GM21723 (cell line): ENCODE data around the gene SNX7.

ENCODE experiments used
- ATAC-seq: cut with Tn5 transposase; IDR thresholded peaks from one replicate; pipeline ENCODE4 v1.9.1; 2021; ENCODE audit warnings: mild to moderate bottlenecking, moderate library complexity; ENCODE audit not compliant: unreplicated experiment

The SNX7 gene

GRCh38 chr1:98661544-98662355 is at the start of gene SNX7:
TSS of gene SNX7 (plus strand) at chr1:98661721. CDS start at chr1:98661732, 11 bp downstream.
- ATAC-seq = peak; percentile 64

DNA sequence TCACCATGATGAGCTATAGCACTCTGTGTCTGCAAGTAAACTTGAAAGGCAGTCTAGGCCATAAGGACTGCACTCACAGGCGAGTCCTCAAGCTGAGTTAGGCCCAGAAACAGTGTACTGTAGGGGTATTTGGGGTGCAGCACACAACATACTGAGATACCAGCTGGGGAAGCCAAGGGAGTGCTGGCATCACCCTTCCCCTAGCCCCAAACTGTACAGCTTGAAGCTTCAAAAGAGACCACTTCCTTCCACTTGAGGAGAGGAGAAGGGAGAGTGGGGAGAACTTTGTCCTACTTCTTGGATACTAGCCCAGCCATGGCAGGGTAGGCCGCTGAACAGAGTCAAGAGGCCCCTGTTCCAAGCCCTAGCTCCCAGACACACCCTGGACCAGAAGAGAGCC is 24.2 kb upstream of the SNX7 start:
- ATAC-seq = no peak

GRCh38 chr1:98638185-98638584 is 23.3 kb upstream of the SNX7 start:
- no peak for ATAC-seq

DNA sequence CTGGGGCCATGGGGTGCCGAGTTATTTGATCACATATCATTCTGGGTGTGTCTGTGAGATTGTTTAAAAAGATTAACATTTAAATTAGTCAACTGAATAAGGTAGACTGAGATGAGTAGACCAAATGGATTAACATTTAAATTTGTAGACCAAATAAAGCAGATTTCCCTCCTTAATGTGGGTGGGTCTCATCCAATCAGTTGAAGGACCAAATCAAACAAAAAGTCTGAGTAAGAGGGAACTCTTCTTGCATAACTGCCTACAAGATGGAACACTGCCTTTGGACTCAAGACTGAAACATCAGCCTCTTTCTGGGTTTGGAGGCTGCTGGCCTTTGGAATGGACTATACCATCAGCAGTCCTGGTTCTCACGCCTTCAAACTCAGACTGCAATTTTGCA is 17.0 kb upstream of the SNX7 start:
- no peak for ATAC-seq

- ATAC-seq = no peak
Measured at GRCh38 chr1:98651116-98651632, 10.3 kb upstream of the SNX7 start.

DNA sequence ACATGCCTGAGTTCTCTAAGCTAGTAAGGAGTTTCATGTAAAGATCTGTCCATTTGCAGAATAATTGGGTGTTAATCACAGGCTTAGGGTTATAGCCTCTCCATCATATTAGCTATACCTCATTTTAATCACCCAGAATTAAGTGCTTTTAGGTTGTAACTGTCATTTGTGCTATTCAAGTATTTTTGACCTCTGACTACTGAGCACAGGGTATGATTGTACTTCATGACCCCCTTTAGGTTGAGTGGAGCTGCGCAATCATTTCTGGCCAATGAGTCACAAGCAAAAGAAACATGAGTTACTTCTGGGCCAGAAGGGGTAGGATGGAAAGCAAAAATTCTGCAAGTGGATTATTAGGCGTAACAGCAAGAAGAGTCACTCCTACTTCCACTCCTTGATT is 8.4 kb upstream of the SNX7 start:
- no peak for ATAC-seq

DNA sequence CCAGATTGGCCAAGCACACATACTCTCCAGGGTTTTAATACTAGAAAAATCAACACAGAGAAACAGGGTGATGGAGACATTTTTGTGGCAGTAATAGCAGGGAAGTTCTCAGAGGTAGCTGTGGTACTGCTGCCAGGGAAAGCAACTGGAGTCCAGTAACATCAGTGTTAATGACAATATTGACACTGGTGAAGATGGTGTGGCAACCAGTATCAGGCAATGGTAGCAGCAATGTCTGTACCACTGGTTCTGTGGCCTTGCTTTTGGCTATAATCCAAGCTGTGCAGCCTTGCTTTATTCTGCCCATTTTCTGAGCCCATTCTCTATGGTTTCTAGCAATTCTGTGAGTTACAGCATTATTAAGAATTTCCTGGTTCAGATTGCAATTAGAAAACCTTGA is 1.6 kb upstream of the SNX7 start:
- no peak for ATAC-seq

DNA sequence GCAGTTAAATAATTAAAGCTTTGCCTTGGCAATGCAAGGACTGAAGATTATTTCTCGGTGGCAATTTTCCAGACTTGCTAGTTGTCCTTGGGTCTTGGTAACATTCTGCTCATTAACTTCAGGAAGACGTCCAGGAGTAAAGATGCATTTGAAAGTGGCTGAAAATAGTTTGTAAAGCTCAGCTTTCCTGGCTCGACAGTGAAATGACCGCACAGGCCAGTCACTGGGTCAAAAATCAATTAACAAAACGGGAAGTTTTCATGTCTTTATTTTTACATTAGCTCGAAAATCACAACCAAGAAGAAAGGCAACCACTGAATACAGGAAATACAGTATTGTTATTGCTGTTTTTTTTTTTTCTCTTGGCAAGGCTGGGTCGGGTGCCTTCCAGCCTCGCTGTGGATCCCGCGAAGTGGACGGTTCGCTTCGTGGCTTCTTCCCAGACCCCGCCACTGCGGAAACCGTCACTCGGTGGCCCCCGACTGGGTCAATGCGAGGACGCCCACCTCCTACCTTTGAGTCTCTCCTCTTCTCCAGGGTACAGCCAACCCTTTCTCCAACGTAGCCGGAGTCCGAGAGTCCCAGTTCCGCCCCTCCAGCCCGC is 479 bp upstream of the SNX7 start:
- peak; percentile 11 for ATAC-seq

DNA sequence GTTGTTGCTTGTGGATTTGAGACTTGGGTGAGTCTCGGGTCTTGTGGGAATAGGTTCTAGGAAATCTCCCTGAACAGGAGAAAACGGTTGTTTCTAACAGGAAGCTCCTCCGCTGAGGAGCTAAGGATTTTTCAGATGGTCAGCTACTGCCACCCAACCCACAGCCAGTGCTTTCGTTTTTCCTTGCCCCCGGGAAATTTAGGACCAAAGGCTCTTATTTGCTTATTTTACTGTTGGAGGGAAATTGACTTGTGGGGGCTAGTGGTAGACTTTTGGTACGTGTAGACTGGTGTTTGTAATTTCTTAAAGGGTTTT is 792 bp downstream of the SNX7 start:
- peak; percentile 10 for ATAC-seq

DNA sequence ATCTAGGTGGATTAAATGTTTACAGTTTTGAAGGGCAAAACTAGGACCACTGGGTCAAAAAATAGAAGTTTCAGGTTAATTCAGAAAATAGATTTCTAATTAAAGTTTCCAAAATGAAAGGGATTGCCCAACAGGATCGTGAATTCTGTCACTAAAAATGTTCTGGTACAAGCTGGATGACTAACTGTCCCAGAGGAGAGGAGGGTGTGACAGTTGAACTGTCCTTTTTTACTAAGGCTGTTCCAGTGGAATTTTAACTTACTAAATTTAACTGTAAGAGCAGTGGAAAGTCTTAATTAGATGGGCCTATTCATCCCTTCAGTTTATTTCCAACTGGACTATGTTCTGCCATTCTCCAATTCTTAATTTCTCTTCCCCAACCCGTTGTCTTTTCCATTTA is 7.2 kb downstream of the SNX7 start:
- ATAC-seq = no peak

DNA sequence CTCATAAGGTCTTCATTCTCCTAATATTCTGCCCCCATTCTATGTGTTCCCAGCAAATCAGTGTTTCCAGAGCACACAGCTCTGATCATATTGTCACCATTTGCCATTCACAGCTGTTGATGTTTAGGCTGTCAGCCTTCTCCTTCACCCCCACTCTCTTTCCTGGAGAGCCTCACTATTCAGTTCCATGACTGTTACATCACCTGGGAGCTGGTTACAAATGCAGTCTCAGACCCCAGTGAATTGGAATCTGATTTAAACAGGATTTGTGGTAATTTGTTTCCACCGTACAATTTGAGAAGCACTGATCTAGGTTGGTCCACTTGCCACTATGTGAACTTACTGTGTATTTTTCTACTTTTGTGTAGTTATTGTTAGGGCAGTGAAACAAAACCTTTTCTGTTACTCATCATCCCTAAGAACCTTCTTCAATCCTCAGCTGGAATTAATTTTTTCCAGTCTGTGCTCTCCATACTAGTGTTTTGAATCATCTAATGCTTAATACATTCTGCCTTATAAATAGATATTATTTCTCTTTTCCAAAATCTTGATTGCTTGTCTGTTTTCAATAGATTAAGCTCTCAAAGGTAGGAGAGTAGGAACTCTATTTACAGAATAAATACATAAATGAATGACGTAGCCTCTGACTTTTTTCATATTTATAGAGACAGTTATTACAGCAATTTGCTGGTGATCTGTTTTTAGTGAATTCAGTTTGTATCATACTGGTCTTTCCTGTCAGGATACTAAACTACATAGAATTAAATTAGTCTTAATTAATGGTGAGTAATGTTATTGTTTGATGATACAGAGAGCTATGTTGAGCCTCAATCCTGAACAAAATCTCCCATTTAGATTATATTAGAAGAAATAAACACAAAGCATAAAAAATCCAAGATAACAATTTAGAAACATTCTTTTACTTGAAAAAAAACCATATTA is 8.1 kb downstream of the SNX7 start:
- ATAC-seq = no peak

- ATAC-seq = no peak
Measured at GRCh38 chr1:98672189-98672588, 10.7 kb downstream of the SNX7 start.

DNA sequence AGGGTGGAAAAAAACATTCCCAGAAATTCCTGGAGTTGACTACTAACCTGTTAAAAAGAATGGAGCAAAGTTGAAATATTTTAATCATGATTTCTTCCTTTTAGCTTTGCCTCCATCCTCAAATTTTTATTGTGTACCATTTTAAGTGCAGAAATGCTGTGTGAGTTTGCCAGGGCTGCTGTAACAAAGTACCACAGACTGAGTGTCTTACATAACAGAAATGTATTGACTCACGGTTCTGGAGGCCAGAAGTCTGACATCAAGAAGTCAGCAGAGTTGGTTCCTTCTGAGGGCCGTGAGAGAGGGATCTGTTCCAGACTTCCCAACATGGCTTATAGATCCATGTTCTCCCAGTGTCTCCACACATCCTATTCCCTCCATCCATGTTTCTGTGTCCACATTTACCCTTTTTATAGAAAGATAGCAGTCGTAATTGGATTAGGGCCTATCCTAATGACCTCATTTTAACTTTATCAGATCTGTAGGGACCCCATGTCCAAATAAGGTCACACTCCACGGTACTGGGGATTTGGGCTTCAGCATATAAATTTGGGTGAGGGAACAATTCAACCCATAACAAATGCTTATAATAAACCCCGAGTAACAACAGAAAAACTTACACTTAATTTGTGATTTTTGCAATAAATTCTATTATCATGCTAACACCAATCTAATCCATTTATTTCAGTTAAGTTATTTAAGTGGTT is 12.7 kb downstream of the SNX7 start:
- ATAC-seq = no peak

GRCh38 chr1:98675282-98675681 is 13.8 kb downstream of the SNX7 start:
- ATAC-seq = no peak

GRCh38 chr1:98677288-98677687 is 15.8 kb downstream of the SNX7 start:
- ATAC-seq = no peak

GRCh38 chr1:98681812-98682211 is 20.3 kb downstream of the SNX7 start:
- ATAC-seq = no peak

DNA sequence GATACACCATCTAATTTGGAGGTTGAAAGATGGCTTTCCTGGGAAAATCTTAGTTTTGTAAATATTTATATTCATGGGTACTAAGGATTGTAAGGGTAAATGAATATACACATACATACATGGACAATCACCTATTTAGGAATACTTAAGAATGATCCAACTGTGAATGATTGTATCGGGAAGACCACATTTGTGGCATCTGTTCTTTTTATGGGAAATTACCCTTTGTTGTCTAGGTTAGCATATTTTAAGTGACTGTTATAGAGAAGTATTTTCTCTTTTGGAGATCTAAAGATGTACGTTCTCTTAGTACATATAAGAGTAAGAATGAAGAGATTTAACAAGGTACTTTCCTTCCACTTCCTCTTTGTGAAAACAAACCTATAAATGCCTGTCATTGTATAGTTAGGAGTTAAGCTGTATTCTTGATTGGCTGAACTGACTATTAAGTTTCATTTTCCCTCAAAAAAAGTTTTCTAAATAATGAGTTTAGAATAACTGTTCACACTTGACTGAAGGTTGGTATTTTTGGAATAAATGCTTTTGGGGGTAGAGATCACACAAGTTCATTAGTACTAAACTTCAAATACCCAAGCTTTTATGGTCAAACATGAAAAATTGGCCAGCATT is 26.7 kb downstream of the SNX7 start:
- no peak for ATAC-seq

GRCh38 chr1:98690576-98690975 is 29.1 kb downstream of the SNX7 start:
- ATAC-seq = no peak

DNA sequence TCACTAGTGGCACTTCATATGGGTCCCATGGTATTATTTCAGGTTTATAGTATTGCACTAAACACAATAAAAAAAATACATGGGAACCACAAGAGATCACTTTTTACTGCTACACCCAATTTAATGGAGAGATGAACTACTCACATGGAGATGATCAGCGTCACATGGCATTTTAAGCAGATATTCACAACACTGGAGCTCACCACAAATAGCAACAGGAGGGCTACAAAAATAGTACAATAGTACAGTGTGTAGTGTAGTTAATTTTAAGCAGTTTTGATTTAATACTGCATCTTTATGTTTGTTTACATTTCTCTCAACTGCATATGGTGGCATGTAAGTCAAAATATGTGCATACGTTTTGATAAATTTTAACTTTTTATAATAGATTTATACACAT is 31.0 kb downstream of the SNX7 start:
- no peak for ATAC-seq

DNA sequence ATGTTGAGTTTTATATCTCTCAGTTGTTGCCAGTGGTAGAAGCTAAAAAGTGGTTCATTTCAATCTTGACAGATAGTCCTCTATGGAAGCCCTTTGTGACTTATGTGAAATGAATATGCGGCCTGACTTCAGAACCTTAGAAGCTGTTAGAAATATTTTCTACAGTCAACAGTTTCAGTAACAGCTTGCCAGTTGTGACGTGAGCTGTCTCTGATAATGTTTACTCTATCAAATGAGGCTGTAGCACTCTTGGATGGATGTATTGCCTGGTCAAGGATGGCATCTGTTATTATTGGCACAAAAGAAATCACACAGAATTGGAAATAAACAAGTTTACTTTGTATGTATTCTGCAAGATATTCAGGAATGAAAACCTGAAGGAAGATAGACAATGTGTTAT is 31.9 kb downstream of the SNX7 start:
- no peak for ATAC-seq
